Measurements from ENCODE around the gene BAZ2B. TPM values are rescaled to one million over a fixed set of nuclear protein-coding genes. Genes with fewer than 3 reads are reported as not detected.

The BAZ2B gene
- total and polyA plus RNA-seq, 2 of the 13 experiments (the other 11 are each of a cell fraction or from before 2014, with no cell fraction given) = 14.0 to 15.1 TPM

DNA sequence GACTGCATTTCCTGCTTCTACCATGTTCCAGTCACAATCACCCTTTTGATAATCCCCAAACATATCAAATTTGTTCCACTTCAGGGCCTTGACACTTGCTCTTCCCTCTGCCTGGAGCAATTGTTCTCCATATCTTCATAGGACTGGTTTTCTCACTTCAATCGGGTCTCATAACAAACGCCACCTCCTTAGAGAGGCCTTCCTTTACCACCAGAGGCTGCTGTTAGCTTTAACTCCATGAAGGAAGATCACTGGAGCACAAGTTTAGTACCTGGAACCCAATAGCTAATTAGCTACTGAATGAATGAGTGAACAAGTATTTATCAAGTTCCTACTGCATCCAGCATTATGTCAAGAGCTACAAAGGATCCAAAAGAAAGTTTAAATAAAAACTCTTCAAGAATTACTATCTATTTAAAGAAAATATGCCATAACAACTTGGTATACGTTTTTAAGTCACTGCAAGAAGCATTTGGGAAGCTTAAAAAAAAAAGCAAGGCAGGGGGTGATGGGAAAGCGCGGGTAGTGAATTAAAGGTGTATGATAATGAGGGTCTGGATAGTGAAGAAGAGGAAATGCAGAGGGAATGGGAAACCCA is 58.8 kb downstream of the BAZ2B start:
- Histone ChIP-seq H3K27ac (ENCODE audit: extremely low read length, insufficient read depth, low read length) (no peak overlapping the region), H3K4me3 (replicated peaks in 1 of 3; ENCODE audit: insufficient read depth in 1 of 3, low read depth in 2 of 3, low read length in 3 of 3) (no peak overlapping the region), H3K36me3 (replicated peaks in 1 of 2; ENCODE audit: control insufficient read depth in 1 of 2, insufficient read depth in 2 of 2, low read length in 2 of 2) (no peaks in the 10 kb centered on the region), H3K27me3 (ENCODE audit: control insufficient read depth in 1 of 2, insufficient read depth in 2 of 2, low read length in 2 of 2) (no peaks in the 10 kb centered on the region), H3K79me2 (ENCODE audit: insufficient read depth, low read length) (no peaks in the 10 kb centered on the region), H3K9me3 (ENCODE audit: low read length) (no peaks in the 10 kb centered on the region), H4K20me1 (ENCODE audit: insufficient read depth, low read length) (no peaks in the 10 kb centered on the region), H2AFZ (ENCODE audit: low read length) (no peak overlapping the region), H3K4me1 (ENCODE audit: insufficient read depth, low read length) (no peaks in the 10 kb centered on the region), H3K4me2 (ENCODE audit: low read depth, low read length) (no peak overlapping the region), H3K9ac (ENCODE audit: insufficient read depth, low read depth, low read length) (no peak overlapping the region)
- POLR2A ChIA-PET = interaction anchor here (0.7 kb wide), 2 partner anchors 155 to 659 kb away, joined by 3 to 4 read pairs; partner anchors contain the start of gene MARCHF7
- no TSS peak for BruUV-seq (replicated peaks)
- peak; percentile 42 for DNase-seq (ENCODE audit: low spot score)
- intact Hi-C loops (cut with micrococcal nuclease; ENCODE audit: unreplicated experiment) (loop anchor here (1.0 to 5.0 kb wide), 4 partner anchors 121 to 1400 kb away; partner anchors contain the start of gene MARCHF7), in situ Hi-C loops (cut with HindIII; ENCODE audit: extremely low pct_ligation_motif_present, low pct_unique_long_range_greater_than_20kb) (loop anchor here (10.0 kb wide), 1 partner anchor 137 kb away; no protein-coding TSS in a partner anchor)
- no peak for FAIRE-seq
- 80% methylated on average over 5 of the region's 5 CpGs for WGBS (ENCODE audit: low lambda C conversion rate)
- ATAC-seq = peak; percentile 88
- CTCF ChIA-PET (ENCODE audit: low intra/inter-chr PET ratio, low total read pairs) = interaction anchor here (0.7 kb wide), 1 partner anchor 154 kb away, joined by 3 read pairs; no protein-coding TSS in a partner anchor
- TF ChIP-seq ZNF263 (CRISPR knock-in tag; IDR thresholded peaks at IDR 0.05) = no peak
- TF ChIP-seq, protein P1, sequence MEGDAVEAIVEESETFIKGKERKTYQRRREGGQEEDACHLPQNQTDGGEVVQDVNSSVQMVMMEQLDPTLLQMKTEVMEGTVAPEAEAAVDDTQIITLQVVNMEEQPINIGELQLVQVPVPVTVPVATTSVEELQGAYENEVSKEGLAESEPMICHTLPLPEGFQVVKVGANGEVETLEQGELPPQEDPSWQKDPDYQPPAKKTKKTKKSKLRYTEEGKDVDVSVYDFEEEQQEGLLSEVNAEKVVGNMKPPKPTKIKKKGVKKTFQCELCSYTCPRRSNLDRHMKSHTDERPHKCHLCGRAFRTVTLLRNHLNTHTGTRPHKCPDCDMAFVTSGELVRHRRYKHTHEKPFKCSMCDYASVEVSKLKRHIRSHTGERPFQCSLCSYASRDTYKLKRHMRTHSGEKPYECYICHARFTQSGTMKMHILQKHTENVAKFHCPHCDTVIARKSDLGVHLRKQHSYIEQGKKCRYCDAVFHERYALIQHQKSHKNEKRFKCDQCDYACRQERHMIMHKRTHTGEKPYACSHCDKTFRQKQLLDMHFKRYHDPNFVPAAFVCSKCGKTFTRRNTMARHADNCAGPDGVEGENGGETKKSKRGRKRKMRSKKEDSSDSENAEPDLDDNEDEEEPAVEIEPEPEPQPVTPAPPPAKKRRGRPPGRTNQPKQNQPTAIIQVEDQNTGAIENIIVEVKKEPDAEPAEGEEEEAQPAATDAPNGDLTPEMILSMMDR (CRISPR knock-in tag; IDR thresholded peaks at IDR 0.05) = peak; percentile 66
- TF ChIP-seq, protein P2, sequence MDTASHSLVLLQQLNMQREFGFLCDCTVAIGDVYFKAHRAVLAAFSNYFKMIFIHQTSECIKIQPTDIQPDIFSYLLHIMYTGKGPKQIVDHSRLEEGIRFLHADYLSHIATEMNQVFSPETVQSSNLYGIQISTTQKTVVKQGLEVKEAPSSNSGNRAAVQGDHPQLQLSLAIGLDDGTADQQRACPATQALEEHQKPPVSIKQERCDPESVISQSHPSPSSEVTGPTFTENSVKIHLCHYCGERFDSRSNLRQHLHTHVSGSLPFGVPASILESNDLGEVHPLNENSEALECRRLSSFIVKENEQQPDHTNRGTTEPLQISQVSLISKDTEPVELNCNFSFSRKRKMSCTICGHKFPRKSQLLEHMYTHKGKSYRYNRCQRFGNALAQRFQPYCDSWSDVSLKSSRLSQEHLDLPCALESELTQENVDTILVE (CRISPR knock-in tag; IDR thresholded peaks at IDR 0.05) = no peak
- TF ChIP-seq GABPA (IDR thresholded peaks at IDR 0.05; ENCODE audit: low read depth, low read length) = no peak
- TF ChIP-seq GABPA (CRISPR knock-in tag; IDR thresholded peaks at IDR 0.05; ENCODE audit: low read depth) = no peak
- no peak for TF ChIP-seq TBP (CRISPR knock-in tag; IDR thresholded peaks at IDR 0.05)
- no peak for TF ChIP-seq NBN (conservative IDR thresholded peaks at IDR 0.05)
- TF ChIP-seq ZNF292 (CRISPR knock-in tag; IDR thresholded peaks at IDR 0.05; ENCODE audit: borderline replicate concordance, low read depth) = no peak
- no peak for TF ChIP-seq ZNF891 (CRISPR knock-in tag; IDR thresholded peaks at IDR 0.05)
- TF ChIP-seq RAD21 (CRISPR knock-in tag; IDR thresholded peaks at IDR 0.05) = peak; percentile 57
- TF ChIP-seq, protein P3, sequence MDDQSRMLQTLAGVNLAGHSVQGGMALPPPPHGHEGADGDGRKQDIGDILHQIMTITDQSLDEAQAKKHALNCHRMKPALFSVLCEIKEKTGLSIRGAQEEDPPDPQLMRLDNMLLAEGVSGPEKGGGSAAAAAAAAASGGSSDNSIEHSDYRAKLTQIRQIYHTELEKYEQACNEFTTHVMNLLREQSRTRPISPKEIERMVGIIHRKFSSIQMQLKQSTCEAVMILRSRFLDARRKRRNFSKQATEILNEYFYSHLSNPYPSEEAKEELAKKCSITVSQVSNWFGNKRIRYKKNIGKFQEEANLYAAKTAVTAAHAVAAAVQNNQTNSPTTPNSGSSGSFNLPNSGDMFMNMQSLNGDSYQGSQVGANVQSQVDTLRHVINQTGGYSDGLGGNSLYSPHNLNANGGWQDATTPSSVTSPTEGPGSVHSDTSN (CRISPR knock-in tag; IDR thresholded peaks at IDR 0.05; ENCODE audit: borderline replicate concordance) = no peak
- peak; percentile 65; the same call in 1 of the 2 replicates for TF ChIP-seq SMC3 (IDR thresholded peaks at IDR 0.05; ENCODE audit: low read length)
- no peak for TF ChIP-seq AGO1 (IDR thresholded peaks at IDR 0.05; ENCODE audit: low read depth, low read length, poor library complexity, severe bottlenecking)
- no peak for TF ChIP-seq ZKSCAN8 (CRISPR knock-in tag; IDR thresholded peaks at IDR 0.05; ENCODE audit: borderline replicate concordance)
- TF ChIP-seq ZFP36 (IDR thresholded peaks at IDR 0.05; ENCODE audit: borderline replicate concordance, low read depth, low read length, partially characterized antibody) = no peak
- no peak for TF ChIP-seq ZNF160 (CRISPR knock-in tag; IDR thresholded peaks at IDR 0.05)
- TF ChIP-seq NFIC (IDR thresholded peaks at IDR 0.05; ENCODE audit: low read length) = no peak
- TF ChIP-seq ELF3 (CRISPR knock-in tag; IDR thresholded peaks at IDR 0.05) = 0 out of 2 replicates have a peak, but pooled peaks have one; percentile 13
- TF ChIP-seq STAG1 (CRISPR knock-in tag; IDR thresholded peaks at IDR 0.05) = peak; percentile 83
- TF ChIP-seq SETDB1 (CRISPR knock-in tag; IDR thresholded peaks at IDR 0.05; ENCODE audit: borderline replicate concordance) = no peak
- TF ChIP-seq ERF (CRISPR knock-in tag; IDR thresholded peaks at IDR 0.05) = 0 out of 2 replicates have a peak, but pooled peaks have one; percentile 14
- TF ChIP-seq ZFX (CRISPR knock-in tag; IDR thresholded peaks at IDR 0.05; ENCODE audit: low read depth) = no peak
- TF ChIP-seq ZZZ3 (CRISPR knock-in tag; IDR thresholded peaks at IDR 0.05; ENCODE audit: borderline replicate concordance) = no peak
